Neural cell (in vitro differentiated cells): ENCODE results near the gene LINC00237.

Experiments
- EZH2 ChIP-seq: fragments of 200-600, 300-800 bp; shearing (Covaris generic), sonication (generic); IDR thresholded peaks from 2 replicates; pipeline ENCODE4 v1.6.1; 2014; ENCODE audit warnings: antibody characterized with exemption, low read length, borderline replicate concordance, mild to moderate bottlenecking; ENCODE audit not compliant: insufficient read depth, poor library complexity, severe bottlenecking
- POLR2AphosphoS5 ChIP-seq: IDR thresholded peaks from 2 replicates; pipeline ENCODE4 v1.6.1; 2012
- TF ChIP-seq, protein P1 (sequence below): fragments of 450-650 bp; IDR thresholded peaks from 2 replicates; pipeline ENCODE4 v1.5.1; 2014; ENCODE audit warnings: antibody characterized with exemption, mild to moderate bottlenecking, moderate library complexity; ENCODE audit not compliant: poor library complexity, severe bottlenecking
- TF ChIP-seq, protein P2 (sequence below): IDR thresholded peaks from 2 replicates; pipeline ENCODE4 v1.6.1; 2012; ENCODE audit warnings: borderline replicate concordance

DNA sequence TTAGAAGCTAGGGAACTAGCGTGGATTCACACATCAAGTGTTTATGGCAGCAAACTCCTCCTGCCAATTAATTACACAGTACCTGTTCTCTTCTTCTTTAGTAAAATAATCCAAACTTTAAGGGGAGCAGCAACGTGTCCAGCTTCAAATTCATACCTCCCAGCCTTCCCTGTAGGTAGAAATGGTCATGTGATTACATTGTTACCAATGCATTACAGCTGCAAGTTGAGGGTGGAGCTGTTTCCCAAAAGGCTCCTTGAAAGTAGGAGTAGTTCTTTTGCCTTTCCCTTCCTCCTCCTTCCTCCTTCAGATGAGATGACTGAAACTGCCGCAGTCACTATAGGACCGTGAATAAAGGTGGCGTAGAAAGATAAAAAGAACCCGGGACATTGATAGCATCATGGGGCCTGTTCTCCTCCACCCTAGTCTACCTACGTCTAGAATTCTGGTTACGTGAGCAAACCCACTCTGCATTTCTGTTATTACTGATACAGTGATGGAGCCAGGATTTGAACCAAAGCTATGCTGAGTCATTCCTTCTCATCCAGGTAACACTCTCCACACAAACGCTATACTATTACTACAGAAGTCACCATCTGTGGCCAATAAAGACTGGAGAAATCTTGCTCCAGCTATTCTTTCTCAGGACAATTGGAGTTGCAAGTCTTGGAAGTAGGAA, 18.2 kb downstream of the LINC00237 start:
- TF ChIP-seq EZH2 (no peak), POLR2AphosphoS5 (no peak)
- TF ChIP-seq, protein P1, sequence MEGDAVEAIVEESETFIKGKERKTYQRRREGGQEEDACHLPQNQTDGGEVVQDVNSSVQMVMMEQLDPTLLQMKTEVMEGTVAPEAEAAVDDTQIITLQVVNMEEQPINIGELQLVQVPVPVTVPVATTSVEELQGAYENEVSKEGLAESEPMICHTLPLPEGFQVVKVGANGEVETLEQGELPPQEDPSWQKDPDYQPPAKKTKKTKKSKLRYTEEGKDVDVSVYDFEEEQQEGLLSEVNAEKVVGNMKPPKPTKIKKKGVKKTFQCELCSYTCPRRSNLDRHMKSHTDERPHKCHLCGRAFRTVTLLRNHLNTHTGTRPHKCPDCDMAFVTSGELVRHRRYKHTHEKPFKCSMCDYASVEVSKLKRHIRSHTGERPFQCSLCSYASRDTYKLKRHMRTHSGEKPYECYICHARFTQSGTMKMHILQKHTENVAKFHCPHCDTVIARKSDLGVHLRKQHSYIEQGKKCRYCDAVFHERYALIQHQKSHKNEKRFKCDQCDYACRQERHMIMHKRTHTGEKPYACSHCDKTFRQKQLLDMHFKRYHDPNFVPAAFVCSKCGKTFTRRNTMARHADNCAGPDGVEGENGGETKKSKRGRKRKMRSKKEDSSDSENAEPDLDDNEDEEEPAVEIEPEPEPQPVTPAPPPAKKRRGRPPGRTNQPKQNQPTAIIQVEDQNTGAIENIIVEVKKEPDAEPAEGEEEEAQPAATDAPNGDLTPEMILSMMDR, result no peak
- TF ChIP-seq, protein P2, sequence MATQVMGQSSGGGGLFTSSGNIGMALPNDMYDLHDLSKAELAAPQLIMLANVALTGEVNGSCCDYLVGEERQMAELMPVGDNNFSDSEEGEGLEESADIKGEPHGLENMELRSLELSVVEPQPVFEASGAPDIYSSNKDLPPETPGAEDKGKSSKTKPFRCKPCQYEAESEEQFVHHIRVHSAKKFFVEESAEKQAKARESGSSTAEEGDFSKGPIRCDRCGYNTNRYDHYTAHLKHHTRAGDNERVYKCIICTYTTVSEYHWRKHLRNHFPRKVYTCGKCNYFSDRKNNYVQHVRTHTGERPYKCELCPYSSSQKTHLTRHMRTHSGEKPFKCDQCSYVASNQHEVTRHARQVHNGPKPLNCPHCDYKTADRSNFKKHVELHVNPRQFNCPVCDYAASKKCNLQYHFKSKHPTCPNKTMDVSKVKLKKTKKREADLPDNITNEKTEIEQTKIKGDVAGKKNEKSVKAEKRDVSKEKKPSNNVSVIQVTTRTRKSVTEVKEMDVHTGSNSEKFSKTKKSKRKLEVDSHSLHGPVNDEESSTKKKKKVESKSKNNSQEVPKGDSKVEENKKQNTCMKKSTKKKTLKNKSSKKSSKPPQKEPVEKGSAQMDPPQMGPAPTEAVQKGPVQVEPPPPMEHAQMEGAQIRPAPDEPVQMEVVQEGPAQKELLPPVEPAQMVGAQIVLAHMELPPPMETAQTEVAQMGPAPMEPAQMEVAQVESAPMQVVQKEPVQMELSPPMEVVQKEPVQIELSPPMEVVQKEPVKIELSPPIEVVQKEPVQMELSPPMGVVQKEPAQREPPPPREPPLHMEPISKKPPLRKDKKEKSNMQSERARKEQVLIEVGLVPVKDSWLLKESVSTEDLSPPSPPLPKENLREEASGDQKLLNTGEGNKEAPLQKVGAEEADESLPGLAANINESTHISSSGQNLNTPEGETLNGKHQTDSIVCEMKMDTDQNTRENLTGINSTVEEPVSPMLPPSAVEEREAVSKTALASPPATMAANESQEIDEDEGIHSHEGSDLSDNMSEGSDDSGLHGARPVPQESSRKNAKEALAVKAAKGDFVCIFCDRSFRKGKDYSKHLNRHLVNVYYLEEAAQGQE, result no peak
